HG03108 (cell line): Measurements from ENCODE around the gene UBA6.
"Not testable (repeated sequence)": the region's sequence is repeated elsewhere in the genome, so short reads cannot be mapped to it uniquely, and the experiment has no call there.

Experiments used
- ATAC-seq: cut with Tn5 transposase; IDR thresholded peaks from one replicate; pipeline ENCODE4 v1.9.1; 2021; ENCODE audit warnings: moderate library complexity; ENCODE audit not compliant: unreplicated experiment

The UBA6 gene

GRCh38 chr4:67700738-67701516 is at the start of gene UBA6:
UBA6 (minus strand) TSS chr4:67701155; CDS start chr4:67701119, 36 bp downstream.
- ATAC-seq = peak; percentile 99

GRCh38 chr4:67750691-67751090 is 49.7 kb upstream of the UBA6 start:
- ATAC-seq = no peak

- ATAC-seq = no peak
Measured at GRCh38 chr4:67749286-67749685, 48.3 kb upstream of the UBA6 start.

GRCh38 chr4:67746797-67747495 is 46.0 kb upstream of the UBA6 start:
- ATAC-seq = peak; percentile 53

- no peak for ATAC-seq
Measured at GRCh38 chr4:67744561-67745283, 43.8 kb upstream of the UBA6 start.

GRCh38 chr4:67743194-67743593 is 42.2 kb upstream of the UBA6 start:
- no peak for ATAC-seq

- ATAC-seq = no peak
Measured at GRCh38 chr4:67736262-67736661, 35.3 kb upstream of the UBA6 start.

- no peak for ATAC-seq
Measured at GRCh38 chr4:67735325-67735724, 34.4 kb upstream of the UBA6 start.

- not testable (repeated sequence) for ATAC-seq
Measured at GRCh38 chr4:67730511-67730910, 29.6 kb upstream of the UBA6 start.

- ATAC-seq = no peak
Measured at GRCh38 chr4:67727124-67727850, 26.3 kb upstream of the UBA6 start.

- ATAC-seq = no peak
Measured at GRCh38 chr4:67725981-67726380, 25.0 kb upstream of the UBA6 start.

GRCh38 chr4:67725132-67725531 is 24.2 kb upstream of the UBA6 start:
- no peak for ATAC-seq

GRCh38 chr4:67723949-67724348 is 23.0 kb upstream of the UBA6 start:
- ATAC-seq = no peak

GRCh38 chr4:67723341-67723740 is 22.4 kb upstream of the UBA6 start:
- ATAC-seq = no peak

- ATAC-seq = no peak
Measured at GRCh38 chr4:67721770-67722597, 21.0 kb upstream of the UBA6 start.

- ATAC-seq = no peak
Measured at GRCh38 chr4:67721315-67721769, 20.4 kb upstream of the UBA6 start.

GRCh38 chr4:67719953-67720617 is 19.1 kb upstream of the UBA6 start:
- ATAC-seq = no peak

- no peak for ATAC-seq
Measured at GRCh38 chr4:67718848-67719247, 17.9 kb upstream of the UBA6 start.

- no peak for ATAC-seq
Measured at GRCh38 chr4:67717586-67717985, 16.6 kb upstream of the UBA6 start.

GRCh38 chr4:67714955-67715354 is 14.0 kb upstream of the UBA6 start:
- ATAC-seq = no peak
